ACC112 (cell line): ENCODE data around the gene RNF121.
A peak's percentile ranks its signal among the peaks of the same experiment; 100 is the strongest.
"Not testable (repeated sequence)": the region's sequence is repeated elsewhere in the genome, so short reads cannot be mapped to it uniquely, and the experiment has no call there.

ENCODE experiments used
- H2AFZ ChIP-seq: fragments of 200-600 bp; sonication (generic); one replicate; pipeline ENCODE4 v1.6.0; 2017; ENCODE audit warnings: antibody characterized with exemption, low read length; ENCODE audit not compliant: unreplicated experiment
- H3K27ac ChIP-seq: fragments of 200-600 bp; sonication (generic); 2 replicates; pipeline ENCODE4 v1.5.1; 2014; ENCODE audit warnings: low read depth, mild to moderate bottlenecking, antibody characterized with exemption, low read length, moderate library complexity
- H3K27me3 ChIP-seq: fragments of 200-600 bp; sonication (generic); 2 replicates; pipeline ENCODE4 v1.6.1; 2014; ENCODE audit warnings: mild to moderate bottlenecking, antibody characterized with exemption, low read length, moderate library complexity, mixed read lengths; ENCODE audit not compliant: insufficient read depth
- H3K36me3 ChIP-seq: fragments of 200-600 bp; sonication (generic); 2 replicates; pipeline ENCODE4 v1.6.1; 2016; ENCODE audit warnings: mild to moderate bottlenecking, antibody characterized with exemption, low read length, moderate library complexity, mixed read lengths; ENCODE audit not compliant: insufficient read depth
- H3K4me1 ChIP-seq: fragments of 200-600 bp; sonication (generic); one replicate; pipeline ENCODE4 v1.6.1; 2016; ENCODE audit warnings: low read length, mixed read lengths; ENCODE audit not compliant: insufficient read depth, unreplicated experiment, control insufficient read depth
- H3K4me3 ChIP-seq: fragments of 200-600 bp; sonication (generic); 2 replicates; pipeline ENCODE4 v1.5.1; 2014; ENCODE audit warnings: mild to moderate bottlenecking, low read depth, low read length
- H3K79me2 ChIP-seq: fragments of 200-600 bp; sonication (generic); one replicate; pipeline ENCODE4 v1.6.0; 2016; ENCODE audit warnings: low read length; ENCODE audit not compliant: control insufficient read depth, unreplicated experiment, insufficient read depth

Gene RNF121

GRCh38 chr11:71928737-71929443 lies at the start of gene RNF121:
TSS of gene RNF121 (plus strand) at chr11:71929046. CDS start at chr11:71929062, 16 bp downstream.
- peak within 1 kb of the TSS; percentile 93 for H3K27ac ChIP-seq
- peaks cover 30% of the 10 kb centered on the region for H3K4me1 ChIP-seq
- H3K79me2 ChIP-seq, result peaks cover 63% of the 10 kb centered on the region
- H3K4me3 ChIP-seq, result peak within 1 kb of the TSS; percentile 98
- H2AFZ ChIP-seq, result peak within 1 kb of the TSS; percentile 97
- no peaks in the 10 kb centered on the region for H3K27me3 ChIP-seq
- H3K36me3 ChIP-seq, result peaks cover 5% of the 10 kb centered on the region

GRCh38 chr11:71885806-71886205 lies 43.0 kb upstream of the RNF121 start:
- H3K79me2 ChIP-seq, H3K36me3 ChIP-seq, H2AFZ ChIP-seq, H3K27ac ChIP-seq, H3K4me3 ChIP-seq, H3K27me3 ChIP-seq, H3K4me1 ChIP-seq: not testable (repeated sequence)

DNA sequence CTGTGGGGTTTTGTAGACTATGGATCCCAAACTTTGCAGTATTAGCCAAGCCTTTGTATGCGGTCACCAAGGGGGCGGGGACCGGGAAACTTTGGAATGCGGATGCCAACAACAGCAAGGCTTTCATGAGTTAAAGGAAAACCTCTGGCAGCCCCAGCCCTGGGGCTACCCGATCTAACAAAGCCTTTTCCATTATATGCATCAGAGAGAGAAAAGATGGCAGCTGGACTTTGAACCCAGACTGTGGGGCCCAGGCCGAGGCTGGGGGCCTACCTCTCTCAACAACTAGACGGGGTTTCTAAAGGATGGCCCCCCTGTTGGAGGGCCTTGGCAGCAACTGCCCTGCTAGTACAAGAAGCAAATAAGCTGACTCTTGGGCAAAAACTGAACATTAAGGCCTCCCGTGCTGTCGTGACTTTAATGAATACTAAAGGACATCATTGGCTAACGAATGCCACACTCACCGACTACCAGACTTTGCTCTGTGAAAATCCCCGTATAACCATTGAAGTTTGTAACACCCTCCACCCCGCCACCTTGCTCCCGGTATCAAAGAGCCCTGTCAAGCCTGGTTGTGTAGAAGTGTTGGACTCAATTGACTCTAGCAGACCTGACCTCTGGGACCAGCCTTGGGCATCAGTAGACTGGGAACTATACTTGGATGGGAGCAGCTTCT lies 40.4 kb upstream of the RNF121 start:
- not testable (repeated sequence) for H3K4me3 ChIP-seq, H3K36me3 ChIP-seq, H3K27ac ChIP-seq, H3K4me1 ChIP-seq, H3K27me3 ChIP-seq, H3K79me2 ChIP-seq, H2AFZ ChIP-seq

GRCh38 chr11:71889181-71889872 lies 39.5 kb upstream of the RNF121 start:
- not testable (repeated sequence) for H3K4me3 ChIP-seq, H3K27ac ChIP-seq, H2AFZ ChIP-seq, H3K27me3 ChIP-seq, H3K36me3 ChIP-seq, H3K79me2 ChIP-seq, H3K4me1 ChIP-seq

- H3K27me3 ChIP-seq, result no peaks in the 10 kb centered on the region
- H2AFZ ChIP-seq, result no peak overlapping the region
- H3K4me3 ChIP-seq, result no peak overlapping the region
- no peaks in the 10 kb centered on the region for H3K79me2 ChIP-seq
- H3K4me1 ChIP-seq, result no peaks in the 10 kb centered on the region
- H3K36me3 ChIP-seq, result peaks cover 3% of the 10 kb centered on the region; the same call in 1 of the 2 replicates
- no peak overlapping the region for H3K27ac ChIP-seq
Measured at GRCh38 chr11:71895961-71896360, 32.9 kb upstream of the RNF121 start.

DNA sequence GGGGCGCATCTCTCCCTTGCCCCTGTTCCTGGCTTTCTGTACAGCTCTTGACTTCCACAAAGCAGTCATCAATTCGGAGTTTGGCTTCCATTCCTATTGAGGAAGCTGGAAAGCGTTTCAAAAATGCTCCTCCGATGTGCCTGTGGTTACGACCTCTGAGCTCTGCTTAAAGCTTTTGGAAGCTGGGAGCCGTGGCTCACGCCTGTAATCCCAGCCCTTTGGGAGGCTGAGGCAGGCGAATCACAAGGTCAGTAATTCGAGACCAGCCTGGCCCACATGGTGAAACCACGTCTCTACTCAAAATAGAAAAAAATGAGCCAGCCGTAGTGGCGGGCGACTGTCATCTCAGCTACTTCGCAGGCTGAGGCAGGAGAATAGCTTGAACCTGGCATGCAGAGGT lies 27.7 kb upstream of the RNF121 start:
- not testable (repeated sequence) for H2AFZ ChIP-seq, H3K27me3 ChIP-seq, H3K4me1 ChIP-seq, H3K79me2 ChIP-seq, H3K4me3 ChIP-seq, H3K27ac ChIP-seq
- peaks cover 17% of the 10 kb centered on the region for H3K36me3 ChIP-seq

GRCh38 chr11:71908218-71908617 lies 20.6 kb upstream of the RNF121 start:
- peaks cover 21% of the 10 kb centered on the region for H3K36me3 ChIP-seq
- no peaks in the 10 kb centered on the region for H3K79me2 ChIP-seq
- no peaks in the 10 kb centered on the region for H3K27me3 ChIP-seq
- H3K4me1 ChIP-seq, result no peaks in the 10 kb centered on the region
- no peak overlapping the region for H2AFZ ChIP-seq
- H3K27ac ChIP-seq, result no peak overlapping the region
- no peak overlapping the region for H3K4me3 ChIP-seq

DNA sequence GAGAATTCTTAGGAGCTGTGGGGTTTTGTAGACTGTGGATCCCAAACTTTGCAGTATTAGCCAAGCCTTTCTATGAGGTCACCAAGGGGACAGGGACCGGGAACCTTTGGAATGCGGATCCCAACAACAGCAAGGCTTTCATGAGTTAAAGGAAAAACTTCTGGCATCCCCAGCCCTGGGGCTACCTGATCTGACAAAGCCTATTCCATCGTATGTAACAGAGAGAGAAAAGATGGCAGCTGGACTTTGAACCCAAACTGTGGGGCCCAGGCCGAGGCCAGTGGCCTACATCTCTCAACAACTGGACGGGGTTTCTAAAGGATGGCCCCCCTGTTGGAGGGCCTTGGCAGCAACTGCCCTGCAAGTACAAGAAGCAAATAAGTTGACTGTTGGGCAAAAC lies 18.1 kb upstream of the RNF121 start:
- not testable (repeated sequence) for H3K79me2 ChIP-seq, H2AFZ ChIP-seq, H3K4me3 ChIP-seq, H3K27me3 ChIP-seq, H3K4me1 ChIP-seq, H3K27ac ChIP-seq
- H3K36me3 ChIP-seq, result peaks cover 13% of the 10 kb centered on the region

- H3K36me3 ChIP-seq, H2AFZ ChIP-seq, H3K27me3 ChIP-seq, H3K27ac ChIP-seq, H3K79me2 ChIP-seq, H3K4me3 ChIP-seq, H3K4me1 ChIP-seq: not testable (repeated sequence)
Measured at GRCh38 chr11:71911321-71911985, 17.4 kb upstream of the RNF121 start.

DNA sequence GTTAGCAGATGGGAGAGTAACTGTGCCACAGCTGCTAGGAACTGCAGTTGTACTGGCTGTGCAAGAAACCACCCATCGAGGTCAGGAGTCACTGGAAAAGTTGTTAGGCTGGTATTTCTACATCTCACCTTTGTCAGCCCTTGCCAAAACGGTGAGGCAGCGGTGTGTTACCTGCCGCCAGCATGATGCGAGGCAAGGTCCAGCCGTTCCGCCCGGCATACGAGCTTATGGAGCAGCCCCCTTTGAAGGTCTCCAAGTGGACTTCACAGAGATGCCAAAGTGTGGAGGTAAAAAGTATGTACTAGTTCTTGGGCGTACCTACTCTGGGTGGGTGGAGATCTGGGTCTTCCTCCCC lies 16.9 kb upstream of the RNF121 start:
- H3K27me3 ChIP-seq, H3K27ac ChIP-seq, H3K79me2 ChIP-seq, H2AFZ ChIP-seq, H3K36me3 ChIP-seq, H3K4me1 ChIP-seq, H3K4me3 ChIP-seq: not testable (repeated sequence)
